ENCODE measurements around the gene TMEM98. TPM values are rescaled to one million over a fixed set of nuclear protein-coding genes. Genes with fewer than 3 reads are reported as not detected.
"Not testable (repeated sequence)": the region's sequence is repeated elsewhere in the genome, so short reads cannot be mapped to it uniquely, and the experiment has no call there.

TMEM98 gene
- total RNA-seq, 4 donors from 2014 or later = 39.3 to 73.4 (median 54.2) TPM

- Histone ChIP-seq H3K4me1 (no peaks in the 10 kb centered on the region), H3K4me3 (no peak overlapping the region), H3K36me3 (no peaks in the 10 kb centered on the region), H3K27me3 (no peaks in the 10 kb centered on the region), H3K9me3 (peaks cover 0 to 5% (median 0%) of the 10 kb centered on the region in 4 donors), H3K27ac (replicated peaks in 1 of 4) (no peak overlapping the region)
- WGBS = 56% methylated on average over 1 of the region's 1 CpG
- intact Hi-C loops (cut with DNase I) = no loop called here
- no peak for DNase-seq (ENCODE audit: extremely low spot score)
- TF ChIP-seq EP300 (IDR thresholded peaks at IDR 0.05) (no peak), CTCF (IDR thresholded peaks at IDR 0.05) (no peak), POLR2A (IDR thresholded peaks at IDR 0.05; ENCODE audit: low read depth) (no peak), POLR2AphosphoS5 (IDR thresholded peaks at IDR 0.05) (no peak)
These were observed 43.2 kb downstream of the TMEM98 start for GRCh38 chr17:32971171-32971570.

GRCh38 chr17:32976131-32976530, 48.2 kb downstream of the TMEM98 start:
- intact Hi-C loops (cut with DNase I) = no loop called here
- Histone ChIP-seq H3K36me3 (no peaks in the 10 kb centered on the region), H3K9me3 (no peaks in the 10 kb centered on the region), H3K4me3 (no peak overlapping the region), H3K4me1 (no peaks in the 10 kb centered on the region), H3K27ac (replicated peaks in 1 of 4) (no peak overlapping the region), H3K27me3 (peaks cover 0 to 2% (median 0%) of the 10 kb centered on the region in 4 donors)
- WGBS = 92% methylated on average over 3 of the region's 4 CpGs
- no peak for DNase-seq (ENCODE audit: extremely low spot score)
- TF ChIP-seq EP300 (IDR thresholded peaks at IDR 0.05) = no peak
- no peak for TF ChIP-seq CTCF (IDR thresholded peaks at IDR 0.05)
- no peak for TF ChIP-seq POLR2AphosphoS5 (IDR thresholded peaks at IDR 0.05)
- TF ChIP-seq POLR2A (IDR thresholded peaks at IDR 0.05; ENCODE audit: low read depth) = no peak

- Histone ChIP-seq H3K36me3 (no peaks in the 10 kb centered on the region), H3K27me3 (peaks cover 0 to 6% (median 0%) of the 10 kb centered on the region in 4 donors), H3K4me3 (no peak overlapping the region), H3K27ac (replicated peaks in 1 of 4) (no peak overlapping the region), H3K4me1 (no peaks in the 10 kb centered on the region), H3K9me3 (no peaks in the 10 kb centered on the region)
- DNase-seq (ENCODE audit: extremely low spot score) = no peak
- intact Hi-C loops (cut with DNase I) = no loop called here
- TF ChIP-seq POLR2A (IDR thresholded peaks at IDR 0.05; ENCODE audit: low read depth) (no peak), CTCF (IDR thresholded peaks at IDR 0.05) (no peak), POLR2AphosphoS5 (IDR thresholded peaks at IDR 0.05) (no peak), EP300 (IDR thresholded peaks at IDR 0.05) (no peak)
- WGBS = 94% methylated on average over 1 of the region's 1 CpG
These were observed 48.7 kb downstream of the TMEM98 start for GRCh38 chr17:32976605-32977004.

GRCh38 chr17:32980230-32980629, 52.3 kb downstream of the TMEM98 start:
- H3K9me3 ChIP-seq = no peaks in the 10 kb centered on the region
- no peak for DNase-seq (ENCODE audit: extremely low spot score)
- 66% methylated on average over 2 of the region's 2 CpGs for WGBS
- H3K4me3 ChIP-seq = no peak overlapping the region
- no peaks in the 10 kb centered on the region for H3K4me1 ChIP-seq
- peaks cover 0 to 6% (median 0%) of the 10 kb centered on the region in 4 donors for H3K27me3 ChIP-seq
- no peaks in the 10 kb centered on the region for H3K36me3 ChIP-seq
- TF ChIP-seq POLR2A (IDR thresholded peaks at IDR 0.05; ENCODE audit: low read depth) (no peak), POLR2AphosphoS5 (IDR thresholded peaks at IDR 0.05) (no peak), CTCF (IDR thresholded peaks at IDR 0.05) (no peak), EP300 (IDR thresholded peaks at IDR 0.05) (no peak)
- no peak overlapping the region for H3K27ac ChIP-seq (replicated peaks in 1 of 4)
- intact Hi-C loops (cut with DNase I) = no loop called here

GRCh38 chr17:32981611-32982010, 53.7 kb downstream of the TMEM98 start:
- 100% methylated on average over 3 of the region's 3 CpGs for WGBS
- intact Hi-C loops (cut with DNase I); H3K36me3 ChIP-seq; H3K27me3 ChIP-seq; H3K4me3 ChIP-seq; H3K4me1 ChIP-seq; H3K27ac ChIP-seq (replicated peaks in 1 of 4); DNase-seq (ENCODE audit: extremely low spot score); H3K9me3 ChIP-seq: not testable (repeated sequence)

All from esophagus muscularis mucosa (tissue), 4 donors.